Karpas-422 (cell line): Measurements from ENCODE around the gene PLXND1. TPM values are rescaled to one million over a fixed set of nuclear protein-coding genes. Genes with fewer than 3 reads are reported as not detected.

Source experiments
- DNase-seq: peaks from one replicate; pipeline ENCODE4 v3.0.0-alpha.2; 2015
- H2AFZ ChIP-seq: fragments of 200-600 bp; sonication (generic); 2 replicates; pipeline ENCODE4 v1.6.1; 2014; ENCODE audit warnings: antibody characterized with exemption, low read length, mixed read lengths
- H3K27ac ChIP-seq: fragments of 200-600 bp; sonication (generic); 2 replicates; pipeline ENCODE4 v1.5.1; 2014; ENCODE audit warnings: mild to moderate bottlenecking, low read length, moderate library complexity
- H3K27me3 ChIP-seq: fragments of 200-600 bp; sonication (generic); 2 replicates; pipeline ENCODE4 v1.6.1; 2014; ENCODE audit warnings: low read length, mixed read lengths
- H3K36me3 ChIP-seq: fragments of 200-600 bp; sonication (generic); 2 replicates; pipeline ENCODE4 v1.6.1; 2014; ENCODE audit warnings: low read length, mixed read lengths; ENCODE audit not compliant: insufficient read depth
- H3K4me1 ChIP-seq: fragments of 200-600 bp; sonication (generic); 2 replicates; pipeline ENCODE4 v1.6.1; 2014; ENCODE audit warnings: mild to moderate bottlenecking, low read length, mixed read lengths
- H3K4me2 ChIP-seq: fragments of 200-600 bp; sonication (generic); 2 replicates; pipeline ENCODE4 v1.6.1; 2014; ENCODE audit warnings: low read length, low read depth, mild to moderate bottlenecking; ENCODE audit not compliant: poor library complexity, severe bottlenecking
- H3K4me3 ChIP-seq: fragments of 200-600 bp; sonication (generic); 2 replicates; pipeline ENCODE4 v1.5.1; 2014; ENCODE audit warnings: mild to moderate bottlenecking, antibody characterized with exemption, low read length, mixed read lengths
- H3K79me2 ChIP-seq: fragments of 200-600 bp; sonication (generic); 2 replicates; pipeline ENCODE4 v1.6.1; 2014; ENCODE audit warnings: mild to moderate bottlenecking, low read length, mixed read lengths
- H3K9ac ChIP-seq: fragments of 200-600 bp; sonication (generic); 2 replicates; pipeline ENCODE4 v1.6.0; 2014; ENCODE audit warnings: low read length
- H3K9me2 ChIP-seq: fragments of 200-600 bp; sonication (generic), shearing (Covaris generic); replicated peaks from 2 replicates; pipeline ENCODE4 v1.6.0; 2014; ENCODE audit warnings: mild to moderate bottlenecking, low read length, moderate library complexity; ENCODE audit not compliant: insufficient read depth
- H3K9me3 ChIP-seq: fragments of 300-700, 200-600 bp; sonication (generic); 2 replicates; pipeline ENCODE4 v1.6.1; 2014; ENCODE audit warnings: low read length, mixed read lengths
- H4K20me1 ChIP-seq: fragments of 200-600 bp; sonication (generic); 2 replicates; pipeline ENCODE4 v1.6.1; 2014; ENCODE audit warnings: mild to moderate bottlenecking, antibody characterized with exemption, low read length, low read depth; ENCODE audit not compliant: insufficient read depth
- total RNA-seq: library from RNA; depleted of rRNA; stranded (reverse); fragments of >200 nt; shearing (Covaris generic); gene quantifications from 2 replicates; pipeline ENCODE4 v1.2.3, GENCODE V29; 2014; ENCODE audit warnings: low replicate concordance

The PLXND1 gene
- total RNA-seq, 1 experiment from 2014 or later = 0.52 TPM

DNA sequence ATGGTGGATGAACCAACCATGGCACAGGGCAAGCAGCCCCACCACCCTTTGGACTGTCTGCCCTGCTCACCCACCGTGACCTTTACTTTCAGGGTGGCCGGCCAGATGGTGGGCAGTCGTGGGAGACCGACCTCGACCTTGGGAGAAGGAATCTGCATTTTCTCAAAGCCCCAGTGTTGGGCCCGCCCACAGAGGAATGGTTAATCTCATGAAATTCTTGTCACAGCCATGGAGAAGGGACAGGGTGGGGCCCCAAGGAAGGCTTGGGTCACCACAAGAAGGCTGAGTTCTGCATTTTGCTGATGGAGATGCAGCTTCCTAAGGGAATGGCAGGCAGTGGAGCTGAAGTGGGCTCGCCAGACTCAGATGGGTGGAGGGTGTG is 2.9 kb downstream of the PLXND1 start:
- Histone ChIP-seq H3K27me3 (no peaks in the 10 kb centered on the region), H3K9me2 (no peaks in the 10 kb centered on the region), H2AFZ (no peak overlapping the region), H3K4me3 (no peak overlapping the region), H3K27ac (no peak overlapping the region), H3K9ac (no peak overlapping the region), H3K36me3 (no peaks in the 10 kb centered on the region), H3K4me1 (peaks cover 3% of the 10 kb centered on the region; the same call in 1 of the 2 replicates), H3K79me2 (no peaks in the 10 kb centered on the region), H3K4me2 (no peak overlapping the region), H3K9me3 (no peaks in the 10 kb centered on the region), H4K20me1 (peaks cover 10% of the 10 kb centered on the region; the same call in 1 of the 2 replicates)
- DNase-seq = no peak

GRCh38 chr3:129602730-129603560 is 3.5 kb downstream of the PLXND1 start:
- no peak for DNase-seq
- no peak overlapping the region for H2AFZ ChIP-seq
- no peaks in the 10 kb centered on the region for H3K9me2 ChIP-seq
- H4K20me1 ChIP-seq = peaks cover 10% of the 10 kb centered on the region; the same call in 1 of the 2 replicates
- H3K36me3 ChIP-seq = no peaks in the 10 kb centered on the region
- H3K4me1 ChIP-seq = peaks cover 3% of the 10 kb centered on the region; the same call in 1 of the 2 replicates
- no peaks in the 10 kb centered on the region for H3K9me3 ChIP-seq
- no peak overlapping the region for H3K4me3 ChIP-seq
- H3K9ac ChIP-seq = no peak overlapping the region
- H3K4me2 ChIP-seq = no peak overlapping the region
- no peaks in the 10 kb centered on the region for H3K27me3 ChIP-seq
- no peaks in the 10 kb centered on the region for H3K79me2 ChIP-seq
- no peak overlapping the region for H3K27ac ChIP-seq

- peaks cover 3% of the 10 kb centered on the region; the same call in 1 of the 2 replicates for H3K4me1 ChIP-seq
- DNase-seq = no peak
- H3K27me3 ChIP-seq = no peaks in the 10 kb centered on the region
- no peaks in the 10 kb centered on the region for H3K79me2 ChIP-seq
- no peaks in the 10 kb centered on the region for H3K36me3 ChIP-seq
- H2AFZ ChIP-seq = no peak overlapping the region
- no peak overlapping the region for H3K4me2 ChIP-seq
- H3K9me3 ChIP-seq = no peaks in the 10 kb centered on the region
- H3K4me3 ChIP-seq = no peak overlapping the region
- H4K20me1 ChIP-seq = peaks cover 7% of the 10 kb centered on the region; the same call in 1 of the 2 replicates
- H3K27ac ChIP-seq = no peak overlapping the region
- no peaks in the 10 kb centered on the region for H3K9me2 ChIP-seq
- H3K9ac ChIP-seq = no peak overlapping the region
Observed at GRCh38 chr3:129602309-129602708, 4.2 kb downstream of the PLXND1 start.

- Histone ChIP-seq H3K27ac (no peak overlapping the region), H3K9me3 (no peaks in the 10 kb centered on the region), H3K4me1 (peaks cover 3% of the 10 kb centered on the region; the same call in 1 of the 2 replicates), H3K36me3 (no peaks in the 10 kb centered on the region), H3K27me3 (no peaks in the 10 kb centered on the region), H3K4me3 (no peak overlapping the region), H3K9me2 (no peaks in the 10 kb centered on the region), H4K20me1 (0 out of 2 replicates have a peak, but pooled peaks cover 4% of the 10 kb centered on the region), H2AFZ (no peak overlapping the region), H3K9ac (no peak overlapping the region), H3K4me2 (no peak overlapping the region), H3K79me2 (no peaks in the 10 kb centered on the region)
- DNase-seq = no peak
Observed at GRCh38 chr3:129601713-129602112, 4.8 kb downstream of the PLXND1 start.

DNA sequence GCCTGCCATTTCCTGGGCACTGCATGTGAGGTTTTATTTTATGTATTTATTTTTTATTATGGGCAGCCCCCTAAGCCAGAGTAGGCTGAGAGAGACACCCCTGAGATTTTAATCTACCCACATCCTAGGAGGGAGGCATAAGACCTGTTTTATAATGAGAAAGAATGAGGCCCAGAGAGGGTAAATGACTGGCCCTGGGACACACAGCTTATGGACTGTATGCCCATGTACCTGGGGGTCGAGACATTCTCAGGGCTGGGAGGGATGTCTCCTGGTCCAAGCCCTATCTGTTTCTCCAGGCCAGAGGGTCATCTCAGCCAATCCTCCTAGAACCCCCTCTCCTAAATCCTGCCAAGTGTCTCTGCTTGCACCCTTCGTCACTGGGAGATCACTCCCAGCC is 6.1 kb downstream of the PLXND1 start:
- H3K9me3 ChIP-seq = no peaks in the 10 kb centered on the region

DNA sequence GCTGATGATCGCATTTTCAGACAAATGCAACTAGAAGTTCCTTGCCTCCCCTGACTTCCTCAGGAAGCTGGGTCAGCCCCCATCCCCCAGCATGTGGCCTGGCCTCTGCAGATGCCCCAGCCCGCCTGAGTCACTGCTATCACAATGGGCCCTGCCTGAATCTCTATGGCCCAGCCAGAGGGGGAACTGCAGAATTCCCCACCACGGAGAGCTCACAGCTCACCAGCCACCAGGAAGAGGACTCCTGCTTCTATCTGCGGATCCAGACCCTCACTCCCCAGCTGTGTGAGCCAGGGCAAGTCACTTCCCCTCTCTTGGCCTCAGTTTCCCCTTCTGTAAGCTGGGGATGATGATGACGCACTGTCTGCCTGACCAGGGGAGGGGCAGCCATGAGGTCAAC is 6.9 kb downstream of the PLXND1 start:
- H3K27ac ChIP-seq = no peak overlapping the region
- no peak overlapping the region for H3K9ac ChIP-seq
- 0 out of 2 replicates have a peak, but pooled peaks cover 4% of the 10 kb centered on the region for H4K20me1 ChIP-seq
- H3K4me1 ChIP-seq = no peaks in the 10 kb centered on the region
- no peak overlapping the region for H2AFZ ChIP-seq
- DNase-seq = no peak
- H3K9me2 ChIP-seq = no peaks in the 10 kb centered on the region
- no peaks in the 10 kb centered on the region for H3K79me2 ChIP-seq
- H3K36me3 ChIP-seq = no peaks in the 10 kb centered on the region
- H3K4me3 ChIP-seq = no peak overlapping the region
- H3K27me3 ChIP-seq = no peaks in the 10 kb centered on the region
- H3K4me2 ChIP-seq = no peak overlapping the region
- no peaks in the 10 kb centered on the region for H3K9me3 ChIP-seq

More for the DNA sequence above, 6.1 kb downstream of the PLXND1 start:
- no peak overlapping the region for H3K27ac ChIP-seq
- H3K27me3 ChIP-seq = no peaks in the 10 kb centered on the region
- no peak for DNase-seq
- H3K4me1 ChIP-seq = no peaks in the 10 kb centered on the region
- 0 out of 2 replicates have a peak, but pooled peaks cover 4% of the 10 kb centered on the region for H4K20me1 ChIP-seq
- no peak overlapping the region for H2AFZ ChIP-seq
- H3K79me2 ChIP-seq = no peaks in the 10 kb centered on the region
- H3K9ac ChIP-seq = no peak overlapping the region
- no peak overlapping the region for H3K4me2 ChIP-seq
- no peaks in the 10 kb centered on the region for H3K9me2 ChIP-seq
- H3K36me3 ChIP-seq = no peaks in the 10 kb centered on the region
- no peak overlapping the region for H3K4me3 ChIP-seq

DNA sequence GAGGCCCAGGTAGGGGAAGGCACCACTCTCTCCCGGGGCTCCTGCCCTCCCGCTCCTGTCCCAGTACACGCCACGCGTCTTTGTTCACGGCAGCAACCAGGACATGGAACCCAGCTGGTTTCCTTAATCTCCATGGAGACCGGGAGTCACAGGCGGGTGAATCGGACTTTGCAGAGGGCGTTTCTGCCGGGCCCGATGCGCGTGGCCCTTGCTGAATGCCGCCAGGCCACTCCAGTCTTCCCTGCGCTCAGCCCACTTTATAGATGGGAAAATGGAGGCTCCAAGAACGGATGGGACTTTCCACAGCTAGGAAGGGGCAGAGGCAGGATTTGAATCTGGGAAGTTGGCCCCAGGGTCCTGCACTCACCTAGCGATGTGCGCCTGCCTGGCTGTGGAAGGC is 7.4 kb downstream of the PLXND1 start:
- Histone ChIP-seq H3K9me3 (no peaks in the 10 kb centered on the region), H3K27me3 (no peaks in the 10 kb centered on the region), H3K79me2 (no peaks in the 10 kb centered on the region), H3K9me2 (no peaks in the 10 kb centered on the region), H3K4me1 (no peaks in the 10 kb centered on the region), H4K20me1 (0 out of 2 replicates have a peak, but pooled peaks cover 4% of the 10 kb centered on the region), H3K27ac (no peak overlapping the region), H3K9ac (no peak overlapping the region), H3K36me3 (no peaks in the 10 kb centered on the region), H3K4me2 (no peak overlapping the region), H3K4me3 (no peak overlapping the region), H2AFZ (no peak overlapping the region)
- DNase-seq = no peak

DNA sequence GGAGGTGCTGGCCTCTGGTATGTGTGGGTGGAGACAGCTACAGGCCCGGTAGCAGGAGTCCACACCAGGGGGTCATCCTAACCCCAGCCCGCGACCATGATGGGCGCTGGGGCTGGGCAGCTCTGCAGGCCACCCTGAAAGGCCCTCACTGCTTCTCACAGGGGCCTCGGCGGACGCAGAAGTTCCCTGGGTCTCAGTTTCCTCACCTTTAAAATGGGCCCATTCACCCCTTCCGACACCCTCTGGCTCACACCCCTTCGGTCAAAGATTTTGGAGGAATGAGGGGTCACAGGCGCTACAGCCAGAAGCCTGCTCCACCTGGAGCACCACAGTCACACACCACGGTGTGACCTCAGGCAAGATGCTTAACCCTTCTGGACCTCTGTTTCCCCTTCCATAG is 8.0 kb downstream of the PLXND1 start:
- H3K4me2 ChIP-seq = no peak overlapping the region
- no peak overlapping the region for H2AFZ ChIP-seq
- H4K20me1 ChIP-seq = 0 out of 2 replicates have a peak, but pooled peaks cover 4% of the 10 kb centered on the region
- no peaks in the 10 kb centered on the region for H3K36me3 ChIP-seq
- H3K27me3 ChIP-seq = no peaks in the 10 kb centered on the region
- H3K4me1 ChIP-seq = no peaks in the 10 kb centered on the region
- no peak for DNase-seq
- H3K9me2 ChIP-seq = no peaks in the 10 kb centered on the region
- no peaks in the 10 kb centered on the region for H3K79me2 ChIP-seq
- H3K9ac ChIP-seq = no peak overlapping the region
- H3K27ac ChIP-seq = no peak overlapping the region
- no peak overlapping the region for H3K4me3 ChIP-seq
- H3K9me3 ChIP-seq = no peaks in the 10 kb centered on the region
